ENCODE data around the gene FOXP4. TPM values are rescaled to one million over a fixed set of nuclear protein-coding genes. Genes with fewer than 3 reads are reported as not detected.
A peak's percentile ranks its signal among the peaks of the same experiment; 100 is the strongest.

The FOXP4 gene
- 10 to 100 TPM; 11.1 to 11.3 TPM for total RNA-seq

- H3K36me3 Mint-ChIP-seq, result no peaks in the 10 kb centered on the region
- peak within 1 kb of the TSS; percentile 79 for H3K27ac Mint-ChIP-seq
- DNase-seq, result peak; percentile 84
- peaks cover 15% of the 10 kb centered on the region for H3K27me3 Mint-ChIP-seq
- H3K4me3 Mint-ChIP-seq, result peak within 1 kb of the TSS; percentile 90
- peaks cover 14% of the 10 kb centered on the region for H3K4me1 Mint-ChIP-seq
- no peaks in the 10 kb centered on the region for H3K9me3 Mint-ChIP-seq
These were observed at the start of gene FOXP4 for GRCh38 chr6:41545703-41546474. Gene FOXP4, plus strand, starts transcription at chr6:41546381. Its CDS starts 19,380 bp downstream, at chr6:41565761.

- H3K4me3 Mint-ChIP-seq, result no peak overlapping the region
- no peaks in the 10 kb centered on the region for H3K36me3 Mint-ChIP-seq
- peaks cover 29% of the 10 kb centered on the region for H3K27me3 Mint-ChIP-seq
These were observed 48.6 kb upstream of the FOXP4 start for GRCh38 chr6:41497573-41497972.

DNA sequence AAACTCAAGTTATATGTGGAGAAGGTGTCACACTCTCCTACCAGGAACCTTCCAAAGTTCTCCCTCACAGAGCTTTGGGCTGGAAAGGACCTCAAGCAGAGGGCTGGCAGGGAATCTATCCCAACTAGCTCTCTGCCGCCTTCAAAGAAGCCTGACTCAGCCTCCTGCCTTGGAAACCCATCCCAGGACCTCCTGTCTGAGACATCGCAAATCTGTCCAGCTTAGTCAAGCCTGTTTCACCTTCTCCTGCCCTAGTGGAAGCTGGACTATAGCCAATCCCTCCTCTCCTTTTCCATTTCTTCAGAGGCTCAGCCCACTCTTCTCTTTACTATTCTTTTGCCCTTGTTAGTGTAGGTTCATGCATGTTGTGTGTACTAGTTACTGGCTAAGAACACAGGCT is 48.2 kb upstream of the FOXP4 start:
- no peak overlapping the region for H3K4me3 Mint-ChIP-seq
- H3K36me3 Mint-ChIP-seq, result no peaks in the 10 kb centered on the region
- H3K9me3 Mint-ChIP-seq, result no peaks in the 10 kb centered on the region
- H3K27ac Mint-ChIP-seq, result no peak overlapping the region
- no peaks in the 10 kb centered on the region for H3K4me1 Mint-ChIP-seq
- peaks cover 29% of the 10 kb centered on the region for H3K27me3 Mint-ChIP-seq
- no peak for DNase-seq

More at GRCh38 chr6:41497573-41497972, 48.6 kb upstream of the FOXP4 start:
- H3K27ac Mint-ChIP-seq, result no peak overlapping the region
- no peaks in the 10 kb centered on the region for H3K4me1 Mint-ChIP-seq
- H3K9me3 Mint-ChIP-seq, result no peaks in the 10 kb centered on the region
- DNase-seq, result no peak

DNA sequence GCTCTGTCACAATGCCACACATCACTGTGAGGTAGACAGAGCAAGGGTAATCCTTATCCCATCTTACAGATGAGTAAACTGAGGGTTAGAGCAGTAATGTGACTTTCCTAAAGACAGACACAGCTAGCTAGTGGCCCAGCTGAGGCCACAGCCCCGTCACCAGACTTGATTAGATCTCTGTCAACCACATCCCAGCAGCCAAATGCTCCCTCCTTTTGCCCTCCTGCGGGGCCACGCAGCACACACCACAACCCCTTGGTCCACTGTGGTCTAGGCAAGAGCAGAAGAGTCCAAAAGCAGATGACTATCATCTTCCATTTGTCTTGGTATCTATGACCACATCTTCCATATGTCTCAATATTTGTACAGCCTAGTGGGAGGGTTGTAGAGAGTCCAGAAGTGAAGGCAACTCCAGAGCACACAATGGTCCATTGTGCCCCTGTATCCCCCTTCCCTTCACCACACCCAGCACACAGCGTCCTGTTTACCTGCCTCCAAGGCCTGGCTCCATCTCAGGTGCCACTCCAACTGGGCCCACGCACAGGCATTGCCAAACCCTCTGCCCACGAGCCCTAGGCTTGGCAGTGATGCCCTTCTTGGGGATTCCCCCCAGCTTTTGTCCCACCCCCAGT is 47.1 kb upstream of the FOXP4 start:
- Mint-ChIP-seq H3K27me3 (peaks cover 36% of the 10 kb centered on the region), H3K9me3 (no peaks in the 10 kb centered on the region), H3K27ac (no peak overlapping the region), H3K36me3 (no peaks in the 10 kb centered on the region), H3K4me1 (peaks cover 3% of the 10 kb centered on the region), H3K4me3 (no peak overlapping the region)
- no peak for DNase-seq

DNA sequence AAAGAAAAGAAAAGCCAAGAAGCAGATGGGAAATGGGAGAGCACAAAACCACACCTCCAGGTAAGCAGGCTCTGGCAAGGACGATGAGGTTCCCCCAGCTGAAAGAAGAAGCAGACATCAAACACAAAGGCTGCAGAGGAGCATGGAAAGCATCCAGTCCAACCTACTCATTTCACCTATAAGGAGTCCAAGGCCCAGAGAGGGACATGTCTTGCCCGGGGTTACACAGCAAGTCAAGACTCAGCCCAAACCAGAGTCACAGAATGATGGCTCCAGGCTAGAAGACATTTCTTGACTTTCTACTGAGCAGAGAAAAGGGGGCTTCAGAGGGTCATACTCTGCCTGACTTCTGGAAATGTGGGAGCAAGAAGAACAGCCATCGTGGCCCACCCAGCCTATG is 45.6 kb upstream of the FOXP4 start:
- Mint-ChIP-seq H3K27ac (no peak overlapping the region), H3K27me3 (peaks cover 44% of the 10 kb centered on the region), H3K36me3 (no peaks in the 10 kb centered on the region), H3K4me1 (peaks cover 14% of the 10 kb centered on the region), H3K4me3 (no peak overlapping the region), H3K9me3 (no peaks in the 10 kb centered on the region)
- DNase-seq, result no peak

- Mint-ChIP-seq H3K4me1 (peaks cover 14% of the 10 kb centered on the region), H3K27ac (no peak overlapping the region), H3K4me3 (no peak overlapping the region), H3K27me3 (peaks cover 57% of the 10 kb centered on the region), H3K9me3 (no peaks in the 10 kb centered on the region), H3K36me3 (no peaks in the 10 kb centered on the region)
- DNase-seq, result no peak
These were observed 43.6 kb upstream of the FOXP4 start for GRCh38 chr6:41502566-41502916.

DNA sequence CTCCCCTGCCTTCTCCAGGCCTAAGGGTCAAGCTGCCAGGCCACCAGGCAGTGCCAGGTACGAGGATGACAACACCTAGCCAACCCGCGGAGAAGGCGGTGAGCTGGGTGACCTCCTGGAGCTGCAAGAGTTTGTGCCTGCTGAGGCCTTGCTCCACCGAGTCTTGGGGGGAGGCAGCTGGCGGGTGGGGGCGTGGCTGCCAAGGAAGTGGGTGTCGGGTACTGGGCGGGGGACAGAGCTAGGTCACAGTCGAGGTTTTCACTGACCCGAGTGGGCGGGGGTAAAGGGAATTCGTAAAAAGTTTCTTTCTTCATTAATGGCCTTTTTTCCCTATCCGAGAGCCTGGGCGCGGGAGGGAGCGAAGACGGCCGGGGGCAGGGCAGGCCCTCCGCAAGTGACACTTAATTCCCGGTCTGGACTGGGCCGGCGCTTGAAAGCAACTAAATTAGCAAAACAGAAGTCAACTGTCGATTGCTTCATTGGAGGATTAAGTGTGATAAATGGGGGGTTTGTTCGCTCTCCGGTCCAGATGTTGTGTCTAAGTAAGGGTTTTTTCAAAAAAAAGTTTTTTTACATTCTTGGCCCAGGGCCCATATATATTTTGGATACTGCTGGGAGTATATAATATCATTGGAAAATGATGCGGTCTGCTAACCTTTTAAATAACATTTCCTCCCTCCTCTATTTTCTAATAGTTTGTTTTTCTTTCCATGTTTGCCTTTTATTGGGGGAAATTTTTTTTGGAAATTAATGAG is 43.1 kb upstream of the FOXP4 start:
- DNase-seq, result no peak
- Mint-ChIP-seq H3K36me3 (no peaks in the 10 kb centered on the region), H3K27me3 (peaks cover 62% of the 10 kb centered on the region), H3K27ac (no peak overlapping the region), H3K4me3 (peak overlapping the region; percentile 13), H3K4me1 (peaks cover 14% of the 10 kb centered on the region), H3K9me3 (no peaks in the 10 kb centered on the region)

- Mint-ChIP-seq H3K27ac (no peak overlapping the region), H3K27me3 (peaks cover 66% of the 10 kb centered on the region), H3K4me1 (peaks cover 14% of the 10 kb centered on the region), H3K4me3 (peak overlapping the region; percentile 52), H3K36me3 (no peaks in the 10 kb centered on the region), H3K9me3 (no peaks in the 10 kb centered on the region)
- DNase-seq, result peak; percentile 31
These were observed 42.2 kb upstream of the FOXP4 start for GRCh38 chr6:41503827-41504465.

DNA sequence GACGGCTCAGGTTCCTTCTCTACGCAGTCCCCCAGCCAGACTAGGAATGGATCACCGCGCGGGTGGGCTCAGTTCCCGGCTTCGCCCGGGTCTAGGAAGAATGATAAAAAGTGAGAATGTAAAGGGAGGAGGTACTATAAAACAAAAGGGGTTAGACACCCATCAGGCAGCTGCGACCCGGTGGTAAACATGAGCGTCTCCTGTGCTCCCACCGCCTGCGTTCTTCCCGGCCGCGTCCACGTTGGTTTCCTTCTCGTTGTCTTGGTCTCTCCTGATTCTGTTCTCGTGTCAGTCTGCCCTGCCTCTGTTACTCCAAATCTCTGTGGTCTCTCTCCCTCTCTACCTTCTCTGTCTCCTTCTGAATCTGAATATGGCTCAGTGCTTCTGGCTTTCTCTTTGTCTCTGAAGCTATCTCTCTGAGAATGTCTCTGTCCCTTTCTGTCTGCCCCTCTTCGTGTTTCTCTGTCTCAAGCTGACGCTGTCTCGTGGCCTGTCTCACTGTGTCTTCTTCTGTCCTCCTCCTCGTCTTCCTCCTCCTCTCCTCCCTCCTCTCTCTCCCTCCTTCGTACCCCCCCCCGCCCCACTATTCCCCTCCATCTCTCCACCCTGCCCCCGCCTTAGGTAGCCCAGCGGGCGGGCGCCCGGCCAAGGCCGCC is 41.6 kb upstream of the FOXP4 start:
- Mint-ChIP-seq H3K36me3 (no peaks in the 10 kb centered on the region), H3K27me3 (peaks cover 64% of the 10 kb centered on the region), H3K27ac (no peak overlapping the region), H3K4me3 (peak overlapping the region; percentile 52), H3K4me1 (peaks cover 14% of the 10 kb centered on the region), H3K9me3 (no peaks in the 10 kb centered on the region)
- no peak for DNase-seq

GRCh38 chr6:41505122-41506049 is 40.8 kb upstream of the FOXP4 start:
- peak; percentile 39 for DNase-seq
- H3K4me3 Mint-ChIP-seq, result no peak overlapping the region
- peaks cover 66% of the 10 kb centered on the region for H3K27me3 Mint-ChIP-seq
- H3K27ac Mint-ChIP-seq, result no peak overlapping the region
- H3K36me3 Mint-ChIP-seq, result no peaks in the 10 kb centered on the region
- H3K4me1 Mint-ChIP-seq, result peaks cover 14% of the 10 kb centered on the region
- no peaks in the 10 kb centered on the region for H3K9me3 Mint-ChIP-seq

- H3K4me1 Mint-ChIP-seq, result peaks cover 12% of the 10 kb centered on the region
- no peak overlapping the region for H3K4me3 Mint-ChIP-seq
- peaks cover 46% of the 10 kb centered on the region for H3K27me3 Mint-ChIP-seq
- H3K27ac Mint-ChIP-seq, result no peak overlapping the region
- no peaks in the 10 kb centered on the region for H3K9me3 Mint-ChIP-seq
- no peaks in the 10 kb centered on the region for H3K36me3 Mint-ChIP-seq
- DNase-seq, result no peak
These were observed 37.7 kb upstream of the FOXP4 start for GRCh38 chr6:41508479-41508878.

DNA sequence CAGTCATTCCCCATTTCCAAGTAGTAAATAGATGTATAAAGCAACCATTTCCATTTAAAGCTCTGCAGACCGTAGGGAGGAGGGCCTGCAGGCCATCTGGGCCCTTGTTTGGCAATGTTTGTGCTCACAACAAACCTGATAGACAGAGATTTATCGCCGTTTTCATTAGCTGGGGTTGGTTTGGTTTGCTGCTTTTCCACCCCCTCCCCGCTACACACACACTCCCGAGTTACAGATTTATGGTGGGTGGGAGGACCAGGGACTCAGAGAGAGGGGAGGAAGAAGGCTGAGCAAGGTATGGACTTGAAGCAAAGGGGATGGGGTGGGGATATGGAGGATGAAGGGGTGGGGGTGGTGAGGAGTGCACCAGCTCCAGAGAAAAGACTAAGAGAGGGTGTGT is 36.6 kb upstream of the FOXP4 start:
- Mint-ChIP-seq H3K4me3 (no peak overlapping the region), H3K4me1 (peaks cover 6% of the 10 kb centered on the region), H3K9me3 (no peaks in the 10 kb centered on the region), H3K27me3 (peaks cover 37% of the 10 kb centered on the region), H3K36me3 (no peaks in the 10 kb centered on the region), H3K27ac (no peak overlapping the region)
- no peak for DNase-seq

GRCh38 chr6:41511443-41512060 is 34.6 kb upstream of the FOXP4 start:
- Mint-ChIP-seq H3K27ac (no peak overlapping the region), H3K36me3 (no peaks in the 10 kb centered on the region), H3K9me3 (no peaks in the 10 kb centered on the region), H3K27me3 (peaks cover 18% of the 10 kb centered on the region), H3K4me3 (no peak overlapping the region), H3K4me1 (no peaks in the 10 kb centered on the region)
- no peak for DNase-seq

All from activated naive CD8-positive, alpha-beta T cell treated with anti-CD3 and anti-CD28 coated beads for 36 hours (primary cell).